ENCODE measurements around the gene ATP2B2.

- TF ChIP-seq CTCF (IDR thresholded peaks at IDR 0.05 in 4 of 5, conservative IDR thresholded peaks at IDR 0.05 in 1 of 5) (no peak), POLR2A (IDR thresholded peaks at IDR 0.05) (no peak)
These were observed 56.0 kb downstream of the ATP2B2 start for GRCh38 chr3:10449436-10449835.
